ENCODE data around the gene FGGY. TPM values are rescaled to one million over a fixed set of nuclear protein-coding genes. Genes with fewer than 3 reads are reported as not detected.

The FGGY gene
- total RNA-seq, 1 experiment from 2014 or later = 14.6 TPM

GRCh38 chr1:59415286-59415850 lies 118.5 kb downstream of the FGGY start:
- no peak overlapping the region for H3K56ac ChIP-seq (ENCODE audit: insufficient read length, low read depth, low read length)
- no peak overlapping the region for H3K18ac ChIP-seq (ENCODE audit: insufficient read length, low read depth, low read length)
- H2BK120ac ChIP-seq (ENCODE audit: low read depth, low read length, poor library complexity, severe bottlenecking) = no peak overlapping the region
- H4K91ac ChIP-seq (ENCODE audit: insufficient read length, low read depth, low read length) = no peak overlapping the region
- no peak for DNase-seq
- no peaks in the 10 kb centered on the region for H3K27me3 ChIP-seq (ENCODE audit: insufficient read depth, low read length)
- H3K14ac ChIP-seq (ENCODE audit: insufficient read depth, low read length) = no peak overlapping the region
- no peaks in the 10 kb centered on the region for H3K27me3 Mint-ChIP-seq (ENCODE audit: low read depth)
- no peak overlapping the region; a peak in 1 of 7 replicates for H3K27ac Mint-ChIP-seq
- no peaks in the 10 kb centered on the region for H4K20me1 ChIP-seq (ENCODE audit: control insufficient read depth, insufficient read depth, insufficient read length)
- H2BK12ac ChIP-seq (ENCODE audit: insufficient read length, low read depth, low read length) = no peak overlapping the region
- H3K23ac ChIP-seq (ENCODE audit: insufficient read length, low read depth, low read length) = no peak overlapping the region
- H3K79me2 ChIP-seq (ENCODE audit: insufficient read depth, low read length) = no peaks in the 10 kb centered on the region
- no peak overlapping the region for H4K5ac ChIP-seq (ENCODE audit: insufficient read length, low read depth, low read length)
- no peaks in the 10 kb centered on the region for H3K23me2 ChIP-seq (ENCODE audit: insufficient read length, low read depth, low read length, poor library complexity, severe bottlenecking)
- H2BK20ac ChIP-seq (ENCODE audit: low read depth, low read length, poor library complexity, severe bottlenecking) = no peak overlapping the region
- H3K4me3 Mint-ChIP-seq = no peak overlapping the region
- H3K4me1 Mint-ChIP-seq = peaks cover 25 to 41% of the 10 kb centered on the region in 2 experiments
- no peak overlapping the region for H3K4me2 ChIP-seq (ENCODE audit: insufficient read depth, insufficient read length, low read length)
- no peaks in the 10 kb centered on the region; a peak in 1 of 7 replicates for H3K36me3 Mint-ChIP-seq (ENCODE audit: insufficient read depth in 1 of 3, low read depth in 3 of 3)
- H3K4me1 ChIP-seq (ENCODE audit: insufficient read depth, low read length) = peaks cover 4% of the 10 kb centered on the region; the same call in 1 of the 2 replicates
- no peak for TF ChIP-seq CTCF (conservative IDR thresholded peaks at IDR 0.05)
- H3K9me3 ChIP-seq (ENCODE audit: control insufficient read depth, low read depth, low read length) = no peaks in the 10 kb centered on the region
- H3T11ph ChIP-seq (ENCODE audit: low read length) = no peak overlapping the region
- H3K9me3 Mint-ChIP-seq = no peaks in the 10 kb centered on the region
- no peak overlapping the region for H3K4ac ChIP-seq (ENCODE audit: low read depth, low read length)
- no peak overlapping the region for H3K9ac ChIP-seq (ENCODE audit: extremely low read depth, insufficient read length, low read length)
- no peaks in the 10 kb centered on the region for H3K79me1 ChIP-seq (ENCODE audit: insufficient read depth, low read depth, low read length, poor library complexity, severe bottlenecking)
- no peak overlapping the region for H2BK15ac ChIP-seq (ENCODE audit: low read depth, low read length)
- WGBS (ENCODE audit: extremely low coverage, insufficient read length, low lambda C conversion rate) = no CpG with 5 or more reads among the region's 5 CpGs
- no peak overlapping the region for H3K27ac ChIP-seq (ENCODE audit: insufficient read length, low read depth, low read length)
- H4K8ac ChIP-seq (replicated peaks; ENCODE audit: insufficient read length, low read depth, low read length) = no peak overlapping the region
- no peak overlapping the region for H2AK5ac ChIP-seq (ENCODE audit: insufficient read length, low read length)
- H2AFZ ChIP-seq (ENCODE audit: low read length) = no peak overlapping the region
- no peak overlapping the region for H2BK5ac ChIP-seq (ENCODE audit: insufficient read length, low read length)
